ENCODE measurements around the gene CYP2B6.
"Not testable (repeated sequence)": the region's sequence is repeated elsewhere in the genome, so short reads cannot be mapped to it uniquely, and the experiment has no call there.

GRCh38 chr19:40969721-40970120 is 21.4 kb upstream of the CYP2B6 start:
- TF ChIP-seq CTCF (IDR thresholded peaks at IDR 0.05; ENCODE audit: poor library complexity, severe bottlenecking); MXI1 (conservative IDR thresholded peaks at IDR 0.05; ENCODE audit: poor library complexity, severe bottlenecking); REST (IDR thresholded peaks at IDR 0.05; ENCODE audit: borderline replicate concordance); POLR2AphosphoS5 (IDR thresholded peaks at IDR 0.05); EP300 (conservative IDR thresholded peaks at IDR 0.05; ENCODE audit: poor library complexity, severe bottlenecking); RAD21 (conservative IDR thresholded peaks at IDR 0.05); EZH2 (IDR thresholded peaks at IDR 0.05; ENCODE audit: borderline replicate concordance, insufficient read depth, low read length, poor library complexity, severe bottlenecking): not testable (repeated sequence)
